ENCODE data around the gene TCEA3.

DNA sequence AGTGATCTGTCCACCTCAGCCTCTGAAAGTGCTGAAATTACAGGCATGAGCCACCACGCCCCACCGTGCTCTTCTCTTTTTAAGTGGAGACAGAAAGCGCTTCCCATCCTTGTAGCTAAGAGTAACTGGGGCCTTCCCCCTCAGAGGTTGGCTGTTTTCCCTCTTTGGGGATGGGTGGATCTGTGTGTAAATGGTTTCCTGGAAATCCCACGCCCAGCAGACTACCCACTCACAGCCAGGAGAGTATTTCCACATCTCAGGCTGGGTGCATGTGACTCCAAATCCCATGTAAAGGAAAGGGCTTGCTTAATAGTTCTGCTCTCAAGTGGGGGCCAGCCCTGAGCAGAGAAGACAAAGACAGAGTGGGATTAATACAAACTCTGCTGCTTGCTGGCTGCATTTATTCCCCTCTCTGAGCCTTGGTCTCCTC, 19.6 kb upstream of the TCEA3 start:
- TF ChIP-seq, protein P1, sequence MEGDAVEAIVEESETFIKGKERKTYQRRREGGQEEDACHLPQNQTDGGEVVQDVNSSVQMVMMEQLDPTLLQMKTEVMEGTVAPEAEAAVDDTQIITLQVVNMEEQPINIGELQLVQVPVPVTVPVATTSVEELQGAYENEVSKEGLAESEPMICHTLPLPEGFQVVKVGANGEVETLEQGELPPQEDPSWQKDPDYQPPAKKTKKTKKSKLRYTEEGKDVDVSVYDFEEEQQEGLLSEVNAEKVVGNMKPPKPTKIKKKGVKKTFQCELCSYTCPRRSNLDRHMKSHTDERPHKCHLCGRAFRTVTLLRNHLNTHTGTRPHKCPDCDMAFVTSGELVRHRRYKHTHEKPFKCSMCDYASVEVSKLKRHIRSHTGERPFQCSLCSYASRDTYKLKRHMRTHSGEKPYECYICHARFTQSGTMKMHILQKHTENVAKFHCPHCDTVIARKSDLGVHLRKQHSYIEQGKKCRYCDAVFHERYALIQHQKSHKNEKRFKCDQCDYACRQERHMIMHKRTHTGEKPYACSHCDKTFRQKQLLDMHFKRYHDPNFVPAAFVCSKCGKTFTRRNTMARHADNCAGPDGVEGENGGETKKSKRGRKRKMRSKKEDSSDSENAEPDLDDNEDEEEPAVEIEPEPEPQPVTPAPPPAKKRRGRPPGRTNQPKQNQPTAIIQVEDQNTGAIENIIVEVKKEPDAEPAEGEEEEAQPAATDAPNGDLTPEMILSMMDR (IDR thresholded peaks at IDR 0.05), result no peak
- TF ChIP-seq POLR2A (IDR thresholded peaks at IDR 0.05), result no peak
